Activated gamma-delta T cell (primary cell): ENCODE results near the gene AUNIP.
A peak's percentile ranks its signal among the peaks of the same experiment; 100 is the strongest.

Source experiments
- DNase-seq: peaks from one replicate; lab custom pipeline; 2025; lab: John Stamatoyannopoulos, UW

The AUNIP gene

DNA sequence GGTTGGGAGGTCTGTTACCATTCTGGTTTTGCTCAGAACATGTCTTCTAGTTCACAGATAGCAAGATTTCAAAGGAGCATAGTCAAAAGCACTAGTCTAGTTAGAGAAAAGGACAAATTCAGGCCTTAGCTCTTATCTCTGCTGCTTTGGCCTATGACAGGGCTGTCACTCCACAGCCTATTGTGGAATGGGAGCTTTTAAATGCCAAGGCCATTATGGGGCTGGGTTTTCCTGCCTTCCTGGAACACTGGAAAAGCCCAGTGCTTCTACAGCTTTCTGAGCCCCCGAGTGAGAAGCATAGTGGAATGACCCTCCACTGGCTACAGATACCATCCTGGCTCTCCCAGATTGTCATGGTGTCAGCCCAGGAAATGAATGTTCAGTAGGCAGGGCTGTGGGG, 30.2 kb downstream of the AUNIP start:
- DNase-seq: no peak

DNA sequence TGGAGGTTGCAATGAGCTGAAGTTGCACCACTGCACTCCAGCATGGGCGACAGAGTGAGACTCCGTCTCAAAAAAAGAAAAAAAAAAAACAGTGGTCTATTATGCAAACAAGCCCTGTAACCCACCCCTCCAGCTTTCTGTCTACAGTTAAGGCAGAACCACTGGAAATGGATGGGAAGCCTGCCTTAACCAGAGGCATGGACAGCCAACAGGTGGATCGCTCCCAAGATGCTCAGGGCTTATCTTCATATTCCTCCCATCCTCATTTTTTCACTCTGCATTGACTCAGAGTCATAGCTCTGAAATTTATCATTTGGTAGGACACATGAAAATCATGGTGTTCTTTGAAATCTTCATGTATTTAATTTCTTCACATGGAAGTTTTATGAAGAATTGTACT, 30.8 kb downstream of the AUNIP start:
- DNase-seq: no peak

- no peak for DNase-seq
These were observed 32.7 kb downstream of the AUNIP start for GRCh38 chr1:25826571-25826970.

GRCh38 chr1:25825605-25826004, 33.7 kb downstream of the AUNIP start:
- DNase-seq: no peak

GRCh38 chr1:25821630-25822091, 37.6 kb downstream of the AUNIP start:
- no peak for DNase-seq

DNA sequence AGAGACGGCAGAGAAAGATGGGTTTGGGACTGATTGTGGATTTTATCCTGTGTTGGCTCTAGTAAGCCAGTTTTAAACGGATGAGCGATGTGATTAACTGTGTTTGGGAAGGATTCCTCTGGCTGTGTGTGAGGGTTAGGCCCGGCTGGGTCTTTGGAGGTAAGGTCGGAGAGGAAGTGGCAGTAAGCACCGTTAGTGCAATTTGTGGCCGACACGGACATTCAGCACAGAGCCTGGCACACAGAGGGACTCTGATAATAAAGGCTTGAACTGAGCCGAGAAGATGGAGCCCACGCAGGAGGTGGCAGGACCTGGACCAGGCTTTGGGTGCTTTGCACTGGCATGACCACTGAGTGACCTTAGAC, 38.2 kb downstream of the AUNIP start:
- no peak for DNase-seq

- DNase-seq: peak; percentile 44
These were observed 38.8 kb downstream of the AUNIP start for GRCh38 chr1:25820247-25821111.

GRCh38 chr1:25819491-25820246, 39.6 kb downstream of the AUNIP start, which contains the start of gene MTFR1L:
Gene MTFR1L, plus strand, starts transcription at chr1:25819954. Its CDS starts 3,151 bp downstream, at chr1:25823105.
- peak; percentile 90 for DNase-seq

DNA sequence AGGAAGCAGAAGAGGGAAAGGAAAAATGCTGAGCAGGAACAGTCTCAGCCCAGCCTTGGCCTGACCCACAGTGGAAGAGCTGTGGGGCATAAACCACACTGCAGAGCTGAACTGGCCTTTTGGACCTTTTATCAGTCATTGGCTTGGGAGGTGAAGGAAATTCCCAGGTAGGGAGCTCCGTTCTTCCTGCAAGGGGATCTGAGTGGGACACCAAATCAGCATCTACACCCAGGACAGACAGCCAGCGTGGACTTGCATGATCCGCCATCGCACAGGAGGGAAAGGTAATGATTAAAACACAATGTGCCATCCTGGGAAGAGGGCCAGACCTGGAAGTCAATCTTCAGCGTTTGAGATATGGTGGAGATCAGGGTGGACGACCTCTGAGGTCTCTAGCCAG, 40.7 kb downstream of the AUNIP start:
- no peak for DNase-seq

- no peak for DNase-seq
These were observed 41.3 kb downstream of the AUNIP start for GRCh38 chr1:25817840-25818501.

GRCh38 chr1:25816112-25816718, 43.0 kb downstream of the AUNIP start:
- DNase-seq: no peak

DNA sequence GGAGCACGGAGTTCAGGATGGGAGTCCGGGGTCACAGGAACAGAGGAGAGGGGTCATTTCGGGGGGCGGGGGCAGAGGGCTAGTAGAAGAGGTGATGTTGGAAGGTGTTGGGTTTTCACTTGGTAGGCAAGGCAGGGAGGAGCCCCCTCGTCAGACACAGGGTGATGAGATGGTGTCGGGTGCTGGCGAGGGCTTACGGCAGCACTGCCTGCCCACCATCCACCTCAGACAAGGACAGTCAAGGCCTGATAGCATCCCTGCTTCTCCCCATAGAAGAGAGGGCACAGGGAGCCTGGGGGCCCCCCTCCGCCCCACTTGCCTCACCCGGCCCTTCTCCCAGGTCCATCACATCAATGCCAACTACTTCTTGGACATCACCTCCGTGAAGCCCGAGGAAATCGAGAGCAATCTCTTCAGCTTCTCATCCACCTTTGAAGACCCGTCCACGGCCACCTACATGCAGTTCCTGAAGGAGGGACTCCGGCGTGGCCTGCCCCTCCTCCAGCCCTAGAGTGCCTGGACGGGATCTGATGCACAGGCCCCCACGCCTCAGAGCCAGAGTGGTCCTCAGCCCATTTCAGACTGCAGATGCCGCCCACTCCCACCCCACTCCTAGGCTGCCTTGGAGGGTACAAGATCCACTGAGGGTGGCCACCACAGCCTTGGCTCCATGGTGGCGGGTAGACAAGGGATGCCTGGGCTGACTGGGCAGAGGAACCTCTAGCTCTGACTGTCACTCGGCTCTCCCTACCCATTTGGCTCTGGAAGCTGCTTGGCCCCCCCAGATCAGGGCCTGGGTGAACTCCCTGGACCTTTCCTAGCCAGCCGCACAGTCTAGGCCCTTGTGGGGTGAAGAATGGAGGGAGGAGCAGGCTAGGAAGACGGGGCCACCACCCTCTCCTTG, 43.8 kb downstream of the AUNIP start:
- no peak for DNase-seq

GRCh38 chr1:25814549-25815087, 44.6 kb downstream of the AUNIP start:
- DNase-seq: no peak

DNA sequence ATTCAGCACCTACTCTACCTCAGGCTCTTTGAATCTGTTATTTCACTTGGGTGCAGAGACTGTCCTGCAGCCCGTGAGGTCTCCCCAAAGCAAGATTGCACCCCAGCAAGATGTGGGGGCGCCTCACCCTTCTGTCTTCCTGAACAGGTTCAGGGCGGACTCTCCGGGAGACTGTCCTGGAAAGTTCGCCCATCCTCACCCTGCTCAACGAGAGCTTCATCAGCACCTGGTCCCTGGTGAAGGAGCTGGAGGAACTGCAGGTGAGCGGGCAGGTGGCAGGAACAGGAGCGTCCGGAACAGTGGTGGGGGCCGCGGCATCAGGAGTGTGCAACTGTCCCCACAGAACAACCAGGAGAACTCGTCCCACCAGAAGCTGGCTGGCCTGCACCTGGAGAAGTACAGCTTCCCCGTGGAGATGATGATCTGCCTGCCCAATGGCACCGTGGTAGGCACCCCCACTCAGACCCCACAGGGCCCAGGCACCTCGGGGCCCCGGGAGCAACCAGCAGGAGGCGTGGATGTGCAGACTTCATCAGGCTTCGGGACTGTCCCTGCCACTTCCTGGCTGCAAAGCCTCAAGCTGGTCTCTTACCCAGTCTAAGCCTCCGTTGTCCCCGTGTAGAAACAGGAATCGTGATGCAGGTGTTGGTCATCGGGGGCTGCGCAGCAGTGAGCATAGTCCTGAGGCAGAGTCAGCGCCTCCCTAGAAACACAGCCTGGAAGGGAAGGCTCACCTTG, 45.4 kb downstream of the AUNIP start:
- DNase-seq: no peak

DNA sequence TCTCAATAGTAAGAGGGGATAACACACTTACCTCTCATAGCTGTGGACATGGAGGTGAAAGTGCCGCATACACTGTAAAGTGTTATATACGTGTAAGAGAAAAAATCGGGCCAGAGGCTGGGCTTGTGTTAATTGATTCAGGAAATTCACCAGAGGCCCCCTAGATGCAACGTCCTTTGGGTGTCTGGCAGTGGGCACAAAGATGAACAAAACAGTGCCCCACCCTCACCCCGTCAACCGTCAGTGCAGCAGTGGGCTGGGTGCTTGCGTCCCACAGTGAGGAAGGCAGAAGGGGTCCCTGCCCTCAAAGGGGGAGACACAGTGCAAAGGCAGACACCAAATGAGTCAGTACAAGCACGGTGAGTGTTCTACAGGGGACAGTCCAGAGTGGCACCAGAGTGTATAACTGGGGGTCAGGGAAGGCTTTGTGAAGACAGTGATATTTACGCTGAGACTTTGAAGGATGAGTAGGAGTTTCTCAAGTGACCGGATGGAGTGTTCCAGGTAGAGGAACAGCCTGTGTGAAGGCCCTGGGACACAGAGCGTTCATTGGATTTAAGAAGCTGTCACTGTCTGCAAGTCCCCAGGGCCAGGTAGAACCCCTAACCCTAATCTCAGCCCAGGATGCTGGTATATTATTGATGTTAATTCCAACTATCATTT, 46.1 kb downstream of the AUNIP start:
- DNase-seq: no peak

DNA sequence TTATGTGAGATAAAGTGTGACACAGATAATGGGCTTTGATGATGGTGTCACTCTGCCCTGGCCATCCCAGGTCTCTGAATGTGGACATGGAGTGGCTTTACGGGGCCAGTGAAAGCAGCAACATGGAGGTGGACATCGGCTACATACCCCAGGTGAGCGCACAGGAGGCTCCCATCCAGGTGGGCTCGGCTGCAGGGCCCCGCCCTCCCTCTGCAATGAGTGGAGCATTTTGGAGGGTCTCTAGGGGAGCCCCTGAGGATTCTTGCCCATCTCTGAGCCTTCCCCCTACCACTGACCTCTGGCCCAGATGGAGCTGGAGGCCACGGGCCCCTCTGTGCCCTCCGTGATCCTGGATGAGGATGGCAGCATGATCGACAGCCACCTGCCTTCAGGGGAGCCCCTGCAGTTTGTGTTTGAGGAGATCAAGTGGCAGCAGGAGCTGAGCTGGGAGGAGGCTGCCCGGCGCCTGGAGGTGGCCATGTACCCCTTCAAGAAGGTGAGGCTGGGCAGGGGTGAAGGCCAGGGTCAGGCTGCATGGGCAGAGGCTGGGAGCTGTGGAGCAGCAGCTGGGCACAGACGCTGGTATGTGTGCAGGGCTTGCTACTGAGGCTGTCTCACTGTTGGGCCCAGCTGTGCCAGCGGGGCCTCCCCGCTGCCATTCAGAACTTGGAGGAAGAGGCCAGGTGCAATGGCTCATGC, 47.7 kb downstream of the AUNIP start:
- no peak for DNase-seq

GRCh38 chr1:25810341-25811299, 48.6 kb downstream of the AUNIP start:
- peak; percentile 54 for DNase-seq

DNA sequence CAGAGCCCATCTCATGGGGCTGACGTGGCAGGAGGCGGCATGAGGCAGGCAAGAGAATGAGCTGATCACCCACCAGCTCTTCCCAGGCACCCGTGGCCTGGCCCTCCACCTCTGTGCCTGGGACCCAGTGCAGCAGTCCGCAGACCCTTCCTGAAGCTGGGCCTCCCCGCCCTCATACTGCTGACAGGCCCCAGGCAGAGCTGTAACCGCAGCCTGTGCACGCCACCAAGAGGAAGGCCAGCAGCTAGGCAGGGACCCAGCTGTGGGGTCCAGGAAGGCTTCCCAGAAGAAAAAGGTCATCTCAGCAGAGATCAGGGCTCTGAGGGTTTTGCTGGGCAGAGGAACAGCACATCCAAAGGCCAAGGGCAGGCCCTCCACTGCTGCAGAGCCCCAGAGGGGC, 49.3 kb downstream of the AUNIP start:
- DNase-seq: no peak
